ENCODE measurements around the gene MTHFR. TPM values are rescaled to one million over a fixed set of nuclear protein-coding genes. Genes with fewer than 3 reads are reported as not detected.

MTHFR gene
- total RNA-seq, 1 donor from 2014 or later = 45.4 TPM

DNA sequence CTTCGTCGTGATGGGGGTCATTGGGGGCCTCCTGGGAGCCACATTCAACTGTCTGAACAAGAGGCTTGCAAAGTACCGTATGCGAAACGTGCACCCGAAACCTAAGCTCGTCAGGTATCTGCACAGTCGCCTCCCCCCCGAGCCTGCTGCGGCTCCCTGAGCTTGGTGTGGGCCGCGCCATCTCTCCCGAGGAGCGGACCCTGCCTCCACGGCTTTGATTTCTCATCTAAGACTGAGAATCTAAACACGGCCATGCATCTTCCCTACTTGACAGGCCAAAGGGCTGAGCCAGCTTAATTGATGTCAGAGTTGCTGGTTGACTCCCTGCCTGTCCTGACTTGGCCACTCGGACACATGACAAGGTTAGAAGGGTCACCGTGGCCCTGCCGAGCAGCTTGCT lies 22.7 kb upstream of the MTHFR start:
- no peaks in the 10 kb centered on the region for H3K27me3 ChIP-seq (ENCODE audit: low read depth)
- no peaks in the 10 kb centered on the region for H3K9me3 ChIP-seq
- H3K27ac ChIP-seq = no peak overlapping the region
- TF ChIP-seq, protein P1, sequence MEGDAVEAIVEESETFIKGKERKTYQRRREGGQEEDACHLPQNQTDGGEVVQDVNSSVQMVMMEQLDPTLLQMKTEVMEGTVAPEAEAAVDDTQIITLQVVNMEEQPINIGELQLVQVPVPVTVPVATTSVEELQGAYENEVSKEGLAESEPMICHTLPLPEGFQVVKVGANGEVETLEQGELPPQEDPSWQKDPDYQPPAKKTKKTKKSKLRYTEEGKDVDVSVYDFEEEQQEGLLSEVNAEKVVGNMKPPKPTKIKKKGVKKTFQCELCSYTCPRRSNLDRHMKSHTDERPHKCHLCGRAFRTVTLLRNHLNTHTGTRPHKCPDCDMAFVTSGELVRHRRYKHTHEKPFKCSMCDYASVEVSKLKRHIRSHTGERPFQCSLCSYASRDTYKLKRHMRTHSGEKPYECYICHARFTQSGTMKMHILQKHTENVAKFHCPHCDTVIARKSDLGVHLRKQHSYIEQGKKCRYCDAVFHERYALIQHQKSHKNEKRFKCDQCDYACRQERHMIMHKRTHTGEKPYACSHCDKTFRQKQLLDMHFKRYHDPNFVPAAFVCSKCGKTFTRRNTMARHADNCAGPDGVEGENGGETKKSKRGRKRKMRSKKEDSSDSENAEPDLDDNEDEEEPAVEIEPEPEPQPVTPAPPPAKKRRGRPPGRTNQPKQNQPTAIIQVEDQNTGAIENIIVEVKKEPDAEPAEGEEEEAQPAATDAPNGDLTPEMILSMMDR (IDR thresholded peaks at IDR 0.05) = no peak
- intact Hi-C loops (cut with DNase I) = no loop called here
- peaks cover 97% of the 10 kb centered on the region for H3K36me3 ChIP-seq
- no peaks in the 10 kb centered on the region for H3K4me1 ChIP-seq
- ATAC-seq = no peak
- H3K4me3 ChIP-seq = no peak overlapping the region
- DNase-seq = no peak

DNA sequence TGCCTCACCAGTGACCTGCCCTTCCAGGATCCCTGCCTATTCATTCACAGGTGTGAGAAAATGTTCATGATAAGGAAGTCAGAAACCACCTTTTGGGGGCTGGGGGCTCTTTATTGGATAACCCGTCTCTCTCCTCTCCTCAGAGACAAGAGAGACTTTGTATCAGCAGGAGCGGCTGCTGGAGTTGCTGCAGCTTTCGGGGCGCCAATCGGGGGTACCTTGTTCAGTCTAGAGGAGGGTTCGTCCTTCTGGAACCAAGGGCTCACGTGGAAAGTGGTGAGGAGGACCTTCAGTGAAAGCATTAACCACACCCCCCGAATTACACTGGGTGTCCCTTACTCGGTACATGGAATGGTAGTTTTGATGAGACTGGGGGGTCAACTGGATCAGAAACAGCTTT lies 21.2 kb upstream of the MTHFR start:
- peaks cover 97% of the 10 kb centered on the region for H3K36me3 ChIP-seq
- intact Hi-C loops (cut with DNase I) = no loop called here
- DNase-seq = no peak

DNA sequence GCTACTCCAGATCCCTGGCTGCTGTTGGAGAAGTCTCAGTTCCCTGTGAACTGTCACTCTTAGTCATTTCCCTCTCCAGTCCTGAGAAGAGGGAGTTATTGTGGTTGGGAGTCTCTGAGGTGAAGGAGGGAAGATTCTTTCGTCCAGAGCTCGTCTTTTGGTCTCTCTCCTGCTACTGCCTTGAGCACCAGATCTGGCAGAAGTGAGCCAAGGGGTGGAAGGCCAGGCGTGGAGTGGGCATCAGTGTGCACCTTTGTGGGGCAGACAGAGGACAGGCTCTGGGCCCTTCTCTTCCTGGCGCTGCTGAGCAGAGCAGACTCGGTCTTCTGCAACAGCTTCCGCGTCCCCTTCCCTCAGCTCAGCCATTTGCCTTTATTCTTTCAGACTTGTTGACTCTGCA lies 19.4 kb upstream of the MTHFR start:
- TF ChIP-seq, protein P1 (IDR thresholded peaks at IDR 0.05) = no peak
- peaks cover 99% of the 10 kb centered on the region for H3K36me3 ChIP-seq
- intact Hi-C loops (cut with DNase I) = no loop called here
- no peaks in the 10 kb centered on the region for H3K9me3 ChIP-seq
- ATAC-seq (no peak), DNase-seq (no peak)
- H3K4me3 ChIP-seq = no peak overlapping the region
- no peak overlapping the region for H3K27ac ChIP-seq
- no peaks in the 10 kb centered on the region for H3K27me3 ChIP-seq (ENCODE audit: low read depth)
- no peaks in the 10 kb centered on the region for H3K4me1 ChIP-seq

More for the DNA sequence above, 21.2 kb upstream of the MTHFR start:
- Histone ChIP-seq H3K4me3 (no peak overlapping the region), H3K4me1 (no peaks in the 10 kb centered on the region), H3K27me3 (ENCODE audit: low read depth) (no peaks in the 10 kb centered on the region), H3K9me3 (no peaks in the 10 kb centered on the region), H3K27ac (no peak overlapping the region)
- ATAC-seq = no peak
- TF ChIP-seq, protein P1 (IDR thresholded peaks at IDR 0.05) = no peak

DNA sequence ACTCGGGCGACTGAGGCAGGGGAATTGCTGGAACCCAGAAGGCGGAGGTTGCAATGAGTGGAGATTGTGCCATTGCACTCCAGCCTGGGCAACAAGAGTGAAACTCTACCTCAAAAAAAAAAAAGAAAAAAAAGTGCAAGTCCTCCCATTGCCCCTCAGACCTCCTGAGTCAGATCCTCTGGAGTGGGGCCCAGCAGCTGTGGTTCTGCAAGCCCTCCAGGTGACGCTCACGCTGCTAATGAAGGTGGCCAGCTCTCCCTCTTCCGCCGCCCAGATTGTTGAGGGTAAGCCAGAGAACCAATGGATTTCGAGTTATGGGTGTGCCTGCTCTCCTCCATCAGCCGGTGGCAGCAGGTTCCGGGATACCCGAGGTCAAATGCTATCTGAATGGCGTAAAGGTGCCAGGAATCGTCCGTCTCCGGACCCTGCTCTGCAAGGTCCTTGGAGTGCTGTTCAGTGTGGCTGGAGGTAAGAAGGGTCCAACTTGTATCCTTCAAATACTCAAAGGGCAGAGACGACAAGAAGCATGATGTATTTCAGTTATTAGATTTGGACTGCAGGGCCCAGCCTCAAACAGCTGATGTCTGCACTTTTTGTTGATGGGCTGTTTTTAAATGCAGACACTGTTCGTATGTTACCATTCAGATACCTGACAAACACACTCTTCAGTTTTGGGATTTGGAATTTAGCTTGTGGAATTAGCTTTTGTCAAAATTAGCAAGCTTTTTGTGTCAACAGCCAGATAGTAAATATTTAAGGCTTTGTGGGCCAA lies 17.8 kb upstream of the MTHFR start:
- Histone ChIP-seq H3K27me3 (ENCODE audit: low read depth) (no peaks in the 10 kb centered on the region), H3K27ac (no peak overlapping the region), H3K9me3 (no peaks in the 10 kb centered on the region), H3K36me3 (peaks cover 100% of the 10 kb centered on the region), H3K4me3 (no peak overlapping the region), H3K4me1 (no peaks in the 10 kb centered on the region)
- TF ChIP-seq, protein P1 (IDR thresholded peaks at IDR 0.05) = no peak
- intact Hi-C loops (cut with DNase I) = no loop called here
- no peak for ATAC-seq
- DNase-seq = no peak

DNA sequence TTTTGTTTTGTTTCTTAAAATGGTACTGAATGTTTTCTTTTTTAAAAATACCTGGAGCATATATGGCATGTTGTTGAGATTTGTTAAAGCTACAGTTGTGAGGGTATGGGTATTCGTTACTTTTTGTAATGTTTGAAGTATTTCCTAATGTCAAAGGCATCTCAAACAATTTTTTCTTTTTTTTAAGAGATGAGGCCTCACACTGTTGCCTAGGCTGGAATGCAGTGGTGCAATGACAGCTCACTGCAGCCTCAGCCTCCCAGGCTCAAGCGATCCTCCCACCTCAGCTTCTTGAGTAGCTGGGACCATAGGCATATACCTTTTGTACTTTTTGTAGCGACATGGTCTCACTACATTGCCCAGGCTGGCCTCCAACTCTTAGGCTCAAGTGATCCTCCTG lies 16.3 kb upstream of the MTHFR start:
- intact Hi-C loops (cut with DNase I) = no loop called here
- no peak for ATAC-seq
- Histone ChIP-seq H3K4me1 (no peaks in the 10 kb centered on the region), H3K36me3 (peaks cover 100% of the 10 kb centered on the region), H3K27me3 (ENCODE audit: low read depth) (no peaks in the 10 kb centered on the region), H3K9me3 (no peaks in the 10 kb centered on the region), H3K27ac (no peak overlapping the region), H3K4me3 (no peak overlapping the region)
- no peak for DNase-seq
- TF ChIP-seq, protein P1 (IDR thresholded peaks at IDR 0.05) = no peak
